ENCODE measurements around the gene ELK3.

The ELK3 gene

DNA sequence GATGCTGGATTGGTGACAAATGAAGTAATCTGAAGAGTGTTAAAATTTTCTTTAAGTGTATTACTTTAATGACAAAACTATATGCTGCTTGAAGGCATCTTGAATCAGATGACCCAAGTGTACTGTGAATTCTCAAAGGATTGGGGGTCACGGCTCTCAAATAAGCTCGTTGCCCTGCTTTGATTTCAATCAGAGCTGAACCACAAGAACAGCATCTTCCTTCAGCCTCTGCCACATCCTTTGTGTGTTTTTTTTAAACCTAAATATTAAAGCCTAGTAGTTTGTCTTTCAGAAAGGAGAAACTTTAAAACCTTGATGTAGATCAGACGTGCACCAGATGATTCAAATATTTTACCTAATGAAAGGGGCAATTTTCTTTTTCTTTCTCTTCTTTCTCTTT is 11.7 kb downstream of the ELK3 start:
- Histone ChIP-seq H3K27ac (ENCODE audit: low read length) (no peak overlapping the region), H3K27me3 (ENCODE audit: insufficient read depth, low read length, poor library complexity) (no peaks in the 10 kb centered on the region), H3K9me3 (ENCODE audit: insufficient read depth, low read length, severe bottlenecking) (no peaks in the 10 kb centered on the region), H3K4me1 (ENCODE audit: insufficient read depth, low read length) (peaks cover 16% of the 10 kb centered on the region), H3K79me2 (ENCODE audit: insufficient read depth, low read length) (peaks cover 34% of the 10 kb centered on the region), H2AFZ (ENCODE audit: low read depth, low read length) (no peak overlapping the region), H3K4me2 (ENCODE audit: insufficient read depth, low read length) (no peak overlapping the region), H4K20me1 (ENCODE audit: insufficient read depth, low read length) (peaks cover 19% of the 10 kb centered on the region; the same call in 1 of the 2 replicates), H3K36me3 (ENCODE audit: insufficient read depth, low read length) (no peaks in the 10 kb centered on the region), H3K9ac (ENCODE audit: low read depth, low read length) (no peak overlapping the region), H3K4me3 (ENCODE audit: low read depth in 1 of 2, low read length in 2 of 2) (no peak overlapping the region)
- no peak for TF ChIP-seq EZH2 (IDR thresholded peaks at IDR 0.05; ENCODE audit: borderline replicate concordance, low read depth, low read length, severe bottlenecking)
- TF ChIP-seq, protein P1, sequence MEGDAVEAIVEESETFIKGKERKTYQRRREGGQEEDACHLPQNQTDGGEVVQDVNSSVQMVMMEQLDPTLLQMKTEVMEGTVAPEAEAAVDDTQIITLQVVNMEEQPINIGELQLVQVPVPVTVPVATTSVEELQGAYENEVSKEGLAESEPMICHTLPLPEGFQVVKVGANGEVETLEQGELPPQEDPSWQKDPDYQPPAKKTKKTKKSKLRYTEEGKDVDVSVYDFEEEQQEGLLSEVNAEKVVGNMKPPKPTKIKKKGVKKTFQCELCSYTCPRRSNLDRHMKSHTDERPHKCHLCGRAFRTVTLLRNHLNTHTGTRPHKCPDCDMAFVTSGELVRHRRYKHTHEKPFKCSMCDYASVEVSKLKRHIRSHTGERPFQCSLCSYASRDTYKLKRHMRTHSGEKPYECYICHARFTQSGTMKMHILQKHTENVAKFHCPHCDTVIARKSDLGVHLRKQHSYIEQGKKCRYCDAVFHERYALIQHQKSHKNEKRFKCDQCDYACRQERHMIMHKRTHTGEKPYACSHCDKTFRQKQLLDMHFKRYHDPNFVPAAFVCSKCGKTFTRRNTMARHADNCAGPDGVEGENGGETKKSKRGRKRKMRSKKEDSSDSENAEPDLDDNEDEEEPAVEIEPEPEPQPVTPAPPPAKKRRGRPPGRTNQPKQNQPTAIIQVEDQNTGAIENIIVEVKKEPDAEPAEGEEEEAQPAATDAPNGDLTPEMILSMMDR (IDR thresholded peaks at IDR 0.05; ENCODE audit: borderline replicate concordance, extremely low read depth, low read length, poor library complexity, severe bottlenecking): no peak
- ATAC-seq (ENCODE audit: insufficient read depth, low read depth) (peak; percentile 58; the same call in 2 of the 3 replicates), DNase-seq (no peak)

DNA sequence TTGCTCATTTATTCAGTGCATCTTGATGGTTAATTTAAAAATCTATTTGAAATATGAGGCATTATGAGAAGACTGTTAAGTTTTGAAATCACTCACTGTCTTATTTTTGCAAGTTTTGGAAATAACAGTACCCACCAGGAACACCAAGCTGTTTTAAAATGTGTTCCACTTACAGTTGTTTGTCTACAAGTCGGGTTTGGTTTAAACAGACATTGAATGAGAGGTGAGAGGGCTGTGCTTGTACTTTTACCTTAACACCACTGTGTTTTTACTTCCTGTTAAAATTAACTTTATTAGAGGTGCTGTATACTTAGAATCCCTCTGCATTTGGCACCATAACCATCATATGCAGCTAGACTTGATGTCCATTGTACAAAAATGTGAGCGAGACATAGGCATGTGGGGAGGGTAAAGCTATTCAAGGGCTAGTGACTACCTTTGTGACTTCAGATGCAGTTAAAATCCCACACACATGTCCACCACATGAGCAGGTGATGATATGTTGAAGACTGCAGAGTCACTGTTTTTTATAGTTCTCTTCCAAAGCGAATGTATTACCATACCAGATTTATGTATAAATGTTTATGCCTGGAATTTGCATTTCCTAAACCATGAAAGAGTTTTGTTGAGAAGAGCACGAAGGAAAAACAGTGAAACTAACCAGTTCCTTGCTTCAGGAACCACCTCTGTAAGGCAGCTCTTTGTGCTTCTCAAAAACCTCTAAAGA is 12.9 kb downstream of the ELK3 start:
- no peak for ATAC-seq (ENCODE audit: insufficient read depth, low read depth)
- Histone ChIP-seq H3K36me3 (ENCODE audit: insufficient read depth, low read length) (no peaks in the 10 kb centered on the region), H2AFZ (ENCODE audit: low read depth, low read length) (no peak overlapping the region), H3K4me3 (ENCODE audit: low read depth in 1 of 2, low read length in 2 of 2) (no peak overlapping the region), H3K4me1 (ENCODE audit: insufficient read depth, low read length) (peaks cover 27% of the 10 kb centered on the region), H4K20me1 (ENCODE audit: insufficient read depth, low read length) (peaks cover 16% of the 10 kb centered on the region; the same call in 1 of the 2 replicates), H3K27me3 (ENCODE audit: insufficient read depth, low read length, poor library complexity) (no peaks in the 10 kb centered on the region), H3K9me3 (ENCODE audit: insufficient read depth, low read length, severe bottlenecking) (no peaks in the 10 kb centered on the region), H3K9ac (ENCODE audit: low read depth, low read length) (no peak overlapping the region), H3K79me2 (ENCODE audit: insufficient read depth, low read length) (peaks cover 29% of the 10 kb centered on the region), H3K27ac (ENCODE audit: low read length) (no peak overlapping the region), H3K4me2 (ENCODE audit: insufficient read depth, low read length) (no peak overlapping the region)
- no peak for TF ChIP-seq EZH2 (IDR thresholded peaks at IDR 0.05; ENCODE audit: borderline replicate concordance, low read depth, low read length, severe bottlenecking)
- TF ChIP-seq, protein P1 (IDR thresholded peaks at IDR 0.05; ENCODE audit: borderline replicate concordance, extremely low read depth, low read length, poor library complexity, severe bottlenecking): no peak
- no peak for DNase-seq

DNA sequence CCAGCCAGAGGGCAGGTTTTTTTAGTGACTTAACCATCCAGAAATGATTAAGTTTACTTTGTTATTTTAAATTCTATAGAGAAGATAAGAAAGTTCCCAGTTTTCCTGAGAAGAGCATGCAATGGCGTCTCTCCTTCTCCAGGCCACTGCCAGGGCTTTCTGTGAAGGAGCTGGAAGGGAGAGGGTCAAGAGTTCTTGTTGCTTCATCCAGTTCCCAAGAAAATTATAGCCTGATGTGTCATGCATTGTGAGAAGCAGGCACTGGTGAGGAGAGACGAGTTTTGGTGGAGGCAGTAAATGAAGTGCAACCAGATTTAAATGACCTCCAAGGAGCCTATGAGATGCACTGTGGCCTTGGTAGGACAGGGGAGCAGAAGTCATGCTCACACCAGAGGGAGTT is 14.2 kb downstream of the ELK3 start:
- Histone ChIP-seq H3K4me1 (ENCODE audit: insufficient read depth, low read length) (peaks cover 39% of the 10 kb centered on the region), H3K4me3 (ENCODE audit: low read depth in 1 of 2, low read length in 2 of 2) (no peak overlapping the region), H4K20me1 (ENCODE audit: insufficient read depth, low read length) (peaks cover 12% of the 10 kb centered on the region; the same call in 1 of the 2 replicates), H3K27ac (ENCODE audit: low read length) (no peak overlapping the region), H3K9ac (ENCODE audit: low read depth, low read length) (no peak overlapping the region), H2AFZ (ENCODE audit: low read depth, low read length) (no peak overlapping the region), H3K27me3 (ENCODE audit: insufficient read depth, low read length, poor library complexity) (no peaks in the 10 kb centered on the region), H3K4me2 (ENCODE audit: insufficient read depth, low read length) (no peak overlapping the region), H3K36me3 (ENCODE audit: insufficient read depth, low read length) (no peaks in the 10 kb centered on the region), H3K79me2 (ENCODE audit: insufficient read depth, low read length) (peaks cover 26% of the 10 kb centered on the region), H3K9me3 (ENCODE audit: insufficient read depth, low read length, severe bottlenecking) (no peaks in the 10 kb centered on the region)
- no peak for DNase-seq
- TF ChIP-seq, protein P1 (IDR thresholded peaks at IDR 0.05; ENCODE audit: borderline replicate concordance, extremely low read depth, low read length, poor library complexity, severe bottlenecking): no peak
- TF ChIP-seq EZH2 (IDR thresholded peaks at IDR 0.05; ENCODE audit: borderline replicate concordance, low read depth, low read length, severe bottlenecking): no peak
- ATAC-seq (ENCODE audit: insufficient read depth, low read depth): no peak
